ENCODE measurements around the gene KPNA4.
"Not testable (repeated sequence)": the region's sequence is repeated elsewhere in the genome, so short reads cannot be mapped to it uniquely, and the experiment has no call there.

The KPNA4 gene

GRCh38 chr3:160573955-160574525 is 8.7 kb upstream of the KPNA4 start:
- not testable (repeated sequence) for DNase-seq

GRCh38 chr3:160569894-160570652 is 4.7 kb upstream of the KPNA4 start:
- no peak for DNase-seq

GRCh38 chr3:160568989-160569388 is 3.6 kb upstream of the KPNA4 start:
- DNase-seq: peak in 1 of 58 donors; percentile 4

- DNase-seq: no peak
Observed at GRCh38 chr3:160567774-160568173, 2.4 kb upstream of the KPNA4 start.

GRCh38 chr3:160566499-160566898 is 1.1 kb upstream of the KPNA4 start:
- DNase-seq: no peak

GRCh38 chr3:160564949-160565441 is 376 bp downstream of the KPNA4 start:
- peak in 31 of 58 donors; percentile 28 to 85 (median 64) for DNase-seq

DNA sequence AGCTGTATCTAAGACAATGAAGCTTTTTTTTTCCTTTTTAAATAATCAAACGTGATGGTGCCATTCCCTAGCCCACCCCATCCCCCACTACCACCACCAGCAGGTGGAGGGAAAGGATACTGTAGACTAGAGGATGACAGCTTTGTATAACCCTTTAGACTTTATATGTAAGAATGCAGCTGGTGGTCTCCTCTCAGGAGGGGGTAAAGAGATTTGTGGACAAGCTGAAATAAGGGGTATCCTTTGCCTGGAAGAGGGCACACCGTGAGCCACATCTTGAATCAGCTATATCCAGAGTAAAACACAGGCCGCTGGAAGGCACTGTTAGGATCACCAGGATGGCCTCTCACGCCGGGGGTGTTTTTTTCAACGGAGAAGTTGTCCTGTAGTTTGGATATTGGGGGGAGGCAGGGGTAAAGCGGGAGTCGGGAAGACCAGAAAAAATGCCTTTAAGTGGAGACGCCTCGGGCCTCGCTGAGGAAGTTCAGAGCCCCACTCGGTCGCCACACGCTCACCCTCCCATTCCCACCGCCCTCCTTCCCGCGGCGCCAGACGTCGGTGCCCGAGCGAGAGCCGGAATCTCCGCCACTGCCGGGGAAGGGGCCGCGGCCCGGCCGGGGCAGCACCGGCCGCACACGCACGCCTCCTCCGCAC is 986 bp downstream of the KPNA4 start:
- DNase-seq: peak in 13 of 58 donors; percentile 6 to 52 (median 23)

GRCh38 chr3:160562952-160563351 is 2.4 kb downstream of the KPNA4 start:
- DNase-seq: no peak

- DNase-seq: no peak
Observed at GRCh38 chr3:160557571-160557970, 7.8 kb downstream of the KPNA4 start.

- no peak for DNase-seq
Observed at GRCh38 chr3:160556141-160556540, 9.2 kb downstream of the KPNA4 start.

DNA sequence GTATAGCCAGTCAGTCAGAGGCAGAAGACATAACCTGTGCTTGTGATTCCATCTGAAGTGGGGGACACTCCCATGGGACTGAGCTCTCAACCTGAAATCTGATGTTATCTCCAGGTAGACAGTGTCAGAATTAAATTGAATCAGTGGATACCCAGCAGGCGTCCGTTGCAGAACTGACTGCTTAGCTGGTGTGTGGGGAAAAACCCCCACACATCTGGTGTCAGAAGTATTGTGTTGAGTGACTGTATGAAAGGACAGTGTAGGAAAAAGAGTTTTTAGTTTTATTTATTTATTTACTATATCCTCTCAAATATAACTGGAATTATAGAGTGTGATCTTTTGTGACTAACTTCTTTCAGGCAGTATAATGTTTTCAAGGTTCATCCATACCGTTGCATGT is 10.4 kb downstream of the KPNA4 start:
- DNase-seq: no peak

GRCh38 chr3:160553827-160554226 is 11.5 kb downstream of the KPNA4 start:
- DNase-seq: no peak

DNA sequence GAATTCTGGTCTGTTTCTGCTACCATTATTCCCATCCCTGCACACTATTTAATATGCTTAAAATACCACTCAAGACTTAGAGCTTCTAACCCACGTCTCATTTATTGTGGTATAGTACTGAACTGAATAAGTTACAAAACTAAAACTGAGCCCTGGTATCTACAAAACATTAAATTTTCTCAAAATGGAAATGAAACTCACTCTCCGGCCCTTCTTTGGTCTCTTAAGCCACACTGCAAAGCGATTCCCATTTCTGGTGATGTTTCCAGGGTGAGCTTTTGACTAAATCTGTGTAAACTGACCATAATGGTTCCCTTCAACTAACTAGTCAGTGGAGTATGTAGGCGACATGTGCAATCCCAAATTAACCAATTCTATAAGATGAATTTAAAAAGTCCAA is 18.6 kb downstream of the KPNA4 start:
- no peak for DNase-seq

DNA sequence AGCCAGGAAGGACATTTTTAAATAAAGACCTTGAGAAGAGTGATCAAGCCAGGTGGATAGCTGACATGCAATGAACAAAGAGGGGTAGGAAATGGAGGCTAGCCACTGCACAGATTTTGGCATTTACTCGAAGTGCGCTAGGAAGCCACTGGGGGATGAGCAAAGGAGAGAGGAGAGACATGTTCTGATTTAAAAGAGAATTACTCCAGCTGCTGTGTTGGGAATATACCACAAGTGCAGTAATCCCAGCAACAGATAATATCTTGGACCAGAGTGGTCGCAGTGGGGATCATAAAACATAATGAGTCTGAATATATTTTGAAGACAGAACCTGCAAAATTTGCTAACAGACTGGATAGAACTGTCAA is 19.9 kb downstream of the KPNA4 start:
- no peak for DNase-seq

- DNase-seq: no peak
Observed at GRCh38 chr3:160544844-160545503, 20.4 kb downstream of the KPNA4 start.

DNA sequence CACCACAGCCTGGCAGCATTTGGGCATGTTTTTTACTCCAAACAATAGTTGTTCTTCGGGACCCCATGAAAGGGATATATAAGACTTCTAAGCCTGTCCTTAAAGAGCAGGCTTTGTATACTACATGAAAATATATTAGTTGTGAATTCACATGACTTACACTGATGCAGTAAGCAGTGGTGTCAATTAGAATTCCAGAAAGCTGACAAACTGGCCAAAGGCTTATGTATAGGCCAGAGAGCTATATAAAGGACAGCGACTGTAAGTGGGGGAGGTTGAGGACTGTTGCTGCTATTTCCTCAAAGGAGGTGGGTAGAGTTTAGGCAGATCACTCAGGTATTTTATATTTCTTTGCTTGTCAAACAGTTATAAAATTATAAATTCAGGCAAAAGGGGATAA is 24.8 kb downstream of the KPNA4 start:
- no peak for DNase-seq

DNA sequence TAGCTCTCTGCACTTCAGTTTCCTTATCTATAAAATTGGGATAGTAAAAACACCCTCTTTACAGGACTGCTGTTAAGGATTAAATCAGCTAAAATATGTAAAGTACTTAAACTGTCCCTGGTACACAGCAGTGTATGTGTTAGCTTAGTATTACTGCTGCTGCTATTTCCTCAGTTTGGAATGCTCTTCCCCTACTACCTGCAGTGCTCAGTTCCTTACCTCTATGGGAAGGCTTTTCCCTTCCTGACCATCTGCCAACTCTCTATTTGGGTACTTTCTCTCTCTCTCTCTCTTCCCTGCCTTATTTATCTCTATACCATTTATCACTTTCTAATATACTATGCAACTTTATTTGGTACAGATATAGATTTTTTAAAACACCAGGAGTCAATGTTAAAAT is 26.5 kb downstream of the KPNA4 start:
- DNase-seq: no peak

DNA sequence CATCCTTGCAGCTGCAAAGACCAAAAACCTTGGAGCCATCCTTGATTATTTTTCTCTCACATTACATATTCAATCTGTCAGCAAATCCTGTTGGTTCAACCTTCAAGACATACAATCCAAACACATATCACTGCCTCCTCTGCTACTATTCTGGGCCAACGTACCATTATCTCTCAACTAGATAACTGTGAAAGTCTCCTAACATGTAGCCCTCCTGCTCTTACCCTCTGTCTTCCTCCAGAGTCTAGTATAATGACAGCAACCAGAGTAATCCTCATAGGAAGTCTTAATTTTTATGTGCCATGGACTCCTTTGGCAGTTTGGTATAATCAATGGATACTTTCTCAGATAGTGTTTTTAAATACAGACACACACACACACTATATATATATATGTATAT is 27.6 kb downstream of the KPNA4 start:
- DNase-seq: no peak

GRCh38 chr3:160532371-160532770 is 33.0 kb downstream of the KPNA4 start:
- no peak for DNase-seq

GRCh38 chr3:160531311-160531710 is 34.1 kb downstream of the KPNA4 start:
- DNase-seq: no peak

- DNase-seq: not testable (repeated sequence)
Observed at GRCh38 chr3:160516391-160516790, 49.0 kb downstream of the KPNA4 start.

DNA sequence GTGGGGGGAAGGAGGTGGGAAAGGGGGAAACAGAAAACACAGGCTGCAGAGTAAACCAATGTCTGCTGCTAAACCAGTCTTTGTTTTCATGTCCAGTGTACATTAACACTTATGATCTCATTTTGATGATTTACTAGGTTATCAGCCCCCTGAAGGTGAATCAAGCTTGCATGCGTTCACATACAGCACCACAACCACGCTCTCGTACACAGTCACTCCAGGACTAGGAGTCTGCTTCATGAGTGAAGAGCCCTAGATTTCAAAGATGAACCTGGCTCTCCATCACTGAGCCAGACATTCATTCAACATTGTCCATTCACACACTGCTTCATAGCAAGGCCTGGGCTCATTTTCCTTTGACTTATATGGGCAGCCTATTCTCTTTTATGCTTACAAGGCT is 64.0 kb downstream of the KPNA4 start:
- DNase-seq: no peak

All from anterior cingulate cortex (tissue), 58 donors.